ENCODE data around the gene MARCHF5.
"Not testable (repeated sequence)": the region's sequence is repeated elsewhere in the genome, so short reads cannot be mapped to it uniquely, and the experiment has no call there.

MARCHF5 gene

DNA sequence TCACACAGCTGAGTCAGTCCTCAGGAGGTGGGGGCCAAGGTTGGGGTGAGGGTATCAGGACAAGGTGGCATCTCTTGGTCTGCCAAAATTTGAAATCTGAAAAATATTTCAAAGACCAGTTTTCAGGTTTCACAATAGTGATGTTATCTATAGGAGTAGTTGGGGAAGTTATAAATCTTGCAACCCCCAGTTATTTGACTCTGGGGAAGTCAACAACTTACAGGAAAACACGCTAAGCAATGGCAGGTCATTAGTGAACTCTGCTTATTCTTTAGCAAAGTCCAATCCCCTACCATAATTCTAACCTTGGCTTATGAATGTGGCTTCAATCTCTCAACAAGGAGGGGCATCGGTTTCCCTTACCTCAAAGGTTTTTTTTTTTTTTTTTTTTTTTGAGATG lies 94.9 kb downstream of the MARCHF5 start:
- DNase-seq, result no peak

DNA sequence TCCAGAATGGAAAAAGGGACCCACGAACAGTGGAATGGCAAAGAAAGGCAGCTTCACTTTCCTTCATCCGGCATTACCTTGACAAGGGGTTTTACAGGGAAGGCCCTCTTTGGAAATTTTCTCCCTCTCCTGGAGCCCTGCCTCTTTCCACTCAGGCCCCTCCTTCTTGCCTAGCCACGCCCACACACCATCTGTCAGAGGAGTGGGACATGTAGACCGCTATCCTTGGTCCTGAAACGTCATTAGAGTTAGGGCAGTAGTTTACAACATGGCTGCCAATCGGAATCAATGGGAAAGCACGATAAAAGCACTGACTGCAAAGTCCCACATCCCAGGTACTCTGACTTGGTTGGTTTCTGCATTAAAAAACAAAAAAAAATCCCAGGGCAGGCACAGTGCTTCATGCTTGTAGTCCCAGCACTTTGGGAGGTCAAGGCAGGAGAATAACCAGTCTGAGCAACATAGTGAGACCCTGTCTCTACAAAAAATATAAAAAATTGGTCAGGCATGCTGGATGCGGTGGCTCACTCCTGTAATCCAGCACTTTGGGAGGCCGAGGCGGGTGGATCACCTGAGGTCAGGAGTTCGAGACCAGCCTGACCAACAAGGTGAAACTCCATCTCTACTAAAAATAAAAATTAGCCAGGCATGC lies 96.4 kb downstream of the MARCHF5 start:
- no peak for DNase-seq

DNA sequence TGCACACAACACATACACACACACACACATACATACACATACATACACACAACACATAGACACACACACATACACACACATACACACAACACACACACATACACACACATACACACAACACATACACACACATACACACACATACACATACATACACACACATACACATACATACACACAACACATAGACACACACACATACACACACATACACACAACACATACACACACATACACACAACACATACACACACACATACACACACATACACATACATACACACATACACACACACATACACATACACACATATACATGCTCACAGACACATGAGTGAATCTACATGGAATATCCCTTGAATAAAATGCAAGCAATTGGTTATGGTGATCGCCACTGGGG lies 102.2 kb downstream of the MARCHF5 start:
- DNase-seq, result not testable (repeated sequence)

DNA sequence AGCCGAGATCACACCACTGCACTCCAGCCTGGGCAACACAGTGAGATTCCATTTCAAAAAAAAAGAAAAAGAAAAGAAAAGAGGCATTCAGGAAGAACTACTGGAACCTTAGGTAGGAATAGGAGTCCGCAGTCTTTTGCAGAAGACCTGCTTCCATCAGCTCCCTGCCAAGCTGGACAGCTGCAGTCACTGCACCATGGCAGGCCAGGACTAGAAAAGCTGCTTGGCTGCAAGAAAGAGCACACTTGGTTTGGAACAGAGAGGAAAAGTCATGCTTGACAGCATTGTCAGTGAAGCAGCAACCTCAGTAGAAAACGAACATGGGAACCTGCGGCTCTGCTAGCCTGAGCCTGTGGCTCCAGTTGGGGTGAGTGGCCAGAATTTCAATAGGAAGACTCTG lies 104.3 kb downstream of the MARCHF5 start:
- DNase-seq, result no peak

DNA sequence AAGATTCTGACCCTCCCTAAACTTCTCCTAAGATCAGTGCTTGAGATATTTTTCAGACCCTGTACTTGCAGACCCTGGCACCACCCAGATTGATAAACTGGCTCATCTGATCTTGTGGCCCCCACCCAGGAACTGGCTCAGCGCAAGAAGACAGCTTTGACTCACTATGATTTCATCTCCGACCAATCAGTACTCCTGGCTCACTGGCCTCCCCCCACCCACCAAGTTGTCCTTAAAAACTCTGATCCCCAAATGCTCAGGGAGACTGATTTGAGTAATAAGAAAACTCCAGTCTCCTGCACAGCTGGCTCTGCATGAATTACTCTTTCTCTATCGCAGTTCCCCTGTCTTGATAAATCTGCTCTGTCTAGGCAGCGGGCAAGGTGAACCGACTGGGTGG lies 111.3 kb downstream of the MARCHF5 start:
- not testable (repeated sequence) for DNase-seq
